ENCODE results near the gene GNAL.

DNA sequence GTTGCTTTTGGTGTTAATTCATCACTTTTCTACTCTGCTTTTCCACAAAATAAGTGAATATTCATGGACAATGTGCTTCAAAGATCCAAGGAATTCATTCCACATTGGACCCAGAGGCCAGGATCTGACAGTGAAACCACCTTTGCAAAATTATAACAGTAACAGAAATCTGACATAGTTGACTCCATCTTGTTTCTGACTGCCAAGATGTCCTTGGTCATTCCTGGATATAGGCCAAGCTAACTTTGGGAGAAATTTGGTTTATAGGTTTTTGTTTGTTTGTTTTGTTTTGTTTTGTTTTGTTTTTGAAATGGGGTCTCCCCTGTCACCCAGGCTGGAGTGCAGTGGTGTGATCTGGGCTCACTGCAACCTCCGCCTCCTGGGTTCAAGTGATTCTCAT lies 208.7 kb downstream of the GNAL start:
- TF ChIP-seq POLR2A (IDR thresholded peaks at IDR 0.05): no peak
- TF ChIP-seq, protein P1, sequence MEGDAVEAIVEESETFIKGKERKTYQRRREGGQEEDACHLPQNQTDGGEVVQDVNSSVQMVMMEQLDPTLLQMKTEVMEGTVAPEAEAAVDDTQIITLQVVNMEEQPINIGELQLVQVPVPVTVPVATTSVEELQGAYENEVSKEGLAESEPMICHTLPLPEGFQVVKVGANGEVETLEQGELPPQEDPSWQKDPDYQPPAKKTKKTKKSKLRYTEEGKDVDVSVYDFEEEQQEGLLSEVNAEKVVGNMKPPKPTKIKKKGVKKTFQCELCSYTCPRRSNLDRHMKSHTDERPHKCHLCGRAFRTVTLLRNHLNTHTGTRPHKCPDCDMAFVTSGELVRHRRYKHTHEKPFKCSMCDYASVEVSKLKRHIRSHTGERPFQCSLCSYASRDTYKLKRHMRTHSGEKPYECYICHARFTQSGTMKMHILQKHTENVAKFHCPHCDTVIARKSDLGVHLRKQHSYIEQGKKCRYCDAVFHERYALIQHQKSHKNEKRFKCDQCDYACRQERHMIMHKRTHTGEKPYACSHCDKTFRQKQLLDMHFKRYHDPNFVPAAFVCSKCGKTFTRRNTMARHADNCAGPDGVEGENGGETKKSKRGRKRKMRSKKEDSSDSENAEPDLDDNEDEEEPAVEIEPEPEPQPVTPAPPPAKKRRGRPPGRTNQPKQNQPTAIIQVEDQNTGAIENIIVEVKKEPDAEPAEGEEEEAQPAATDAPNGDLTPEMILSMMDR (IDR thresholded peaks at IDR 0.05): no peak
